ENCODE data around the gene SMG5.

DNA sequence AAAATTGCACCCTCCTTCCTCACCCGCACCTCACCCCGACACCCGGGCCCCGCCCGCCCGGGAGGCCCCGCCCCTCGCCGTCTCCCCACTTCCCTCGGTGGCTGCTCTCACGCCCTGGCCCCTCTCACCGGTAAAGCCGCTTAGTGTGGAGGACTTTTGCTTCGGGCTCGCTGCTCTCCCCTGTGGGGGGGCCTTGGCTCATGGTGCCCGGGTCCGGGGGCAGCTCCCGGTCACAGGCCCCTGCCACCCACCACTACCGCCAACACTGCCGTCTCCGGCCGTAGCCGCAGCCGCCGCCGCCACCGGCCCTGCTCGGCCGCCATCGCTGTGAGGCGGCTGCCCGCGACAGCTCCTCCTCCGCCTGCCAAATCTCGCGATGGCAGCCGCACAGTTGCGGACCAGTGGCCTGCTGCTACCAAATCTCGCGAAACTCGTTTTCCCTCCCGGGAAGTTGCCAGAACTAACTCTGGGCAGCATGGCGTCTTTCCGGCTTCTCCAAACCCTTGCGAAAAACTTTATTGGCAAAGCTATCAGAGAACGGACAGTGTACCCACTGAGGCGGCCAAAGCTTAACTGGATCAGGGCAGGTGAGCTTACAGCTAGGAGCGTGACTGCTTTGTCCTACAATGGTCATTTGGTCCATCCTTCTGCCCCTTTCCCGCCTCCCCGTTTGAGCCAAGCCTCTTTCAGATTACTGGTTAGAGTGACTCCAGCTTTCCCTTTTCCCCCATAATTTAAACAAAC lies at the start of gene SMG5:
- TF ChIP-seq CTCF (IDR thresholded peaks at IDR 0.05): no peak
- peak; percentile 91 to 93 for TF ChIP-seq POLR2A (IDR thresholded peaks at IDR 0.05)
